Stimulated activated CD4-positive, alpha-beta T cell treated with anti-CD3 and anti-CD28 coated beads, Interleukin-2, amount 100 ng/mL, for 48 hours (primary cell): Measurements from ENCODE around the gene FXYD3.
A peak's percentile ranks its signal among the peaks of the same experiment; 100 is the strongest.
"Not testable (repeated sequence)": the region's sequence is repeated elsewhere in the genome, so short reads cannot be mapped to it uniquely, and the experiment has no call there.

Experiments used
- DNase-seq, 2 donors: peaks; one replicate each; pipeline ENCODE4 v3.0.0-alpha.2; 2020

FXYD3 gene

DNA sequence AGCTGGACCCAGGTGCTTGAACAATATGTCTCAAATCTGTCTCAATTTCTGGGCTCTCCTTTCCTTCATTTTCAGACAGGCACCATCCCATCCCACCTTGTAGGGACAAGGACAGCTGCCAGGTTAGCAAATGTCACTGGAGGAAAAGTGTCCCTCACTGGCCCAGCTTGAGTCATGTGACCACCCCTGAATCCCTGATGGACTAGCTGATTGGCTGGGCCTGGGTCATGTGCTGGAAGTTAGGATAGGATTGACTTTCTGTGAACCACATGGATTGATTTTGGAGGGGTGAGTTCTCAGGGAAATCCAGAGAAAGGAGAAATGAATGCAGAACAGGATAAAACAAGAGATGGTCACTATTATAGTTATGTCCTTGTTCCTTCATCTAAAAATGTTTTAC lies 28.2 kb upstream of the FXYD3 start:
- DNase-seq = no peak

DNA sequence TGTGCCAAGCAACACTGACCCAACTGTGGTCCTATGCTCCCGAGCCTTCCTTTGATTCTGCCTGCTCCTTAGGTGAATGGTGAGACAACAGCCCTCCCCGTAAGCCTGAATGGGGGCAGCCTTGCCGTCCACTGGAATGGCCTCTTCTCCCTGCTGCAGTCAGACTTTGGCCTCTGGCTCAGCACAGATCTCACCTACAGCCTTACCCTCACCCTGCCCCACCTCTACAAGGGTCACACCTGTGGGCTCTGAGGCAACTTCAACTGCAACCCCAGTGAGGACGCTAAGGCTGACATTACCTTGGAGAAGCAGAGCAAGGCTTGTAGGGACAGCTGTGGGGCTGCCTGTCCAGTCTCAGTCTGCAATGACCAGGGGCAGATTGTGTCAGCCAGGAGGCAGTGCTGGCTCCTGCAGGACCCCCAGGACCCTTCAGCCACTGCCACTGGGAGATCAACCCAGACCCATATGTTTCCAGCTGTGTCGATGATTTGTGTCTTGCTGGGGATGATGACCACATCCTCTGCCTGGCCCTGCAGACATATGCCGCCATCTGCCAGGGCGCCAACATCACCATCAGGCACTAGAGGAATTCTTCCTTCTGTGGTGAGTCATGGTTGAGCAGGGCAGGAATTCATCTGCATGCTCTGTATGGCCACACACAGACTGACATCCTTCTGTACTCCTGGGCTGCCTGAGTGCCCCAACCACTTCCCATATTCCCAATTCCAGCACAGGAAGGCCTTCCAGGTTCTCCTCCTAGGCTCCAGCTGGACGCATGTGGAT lies 27.3 kb upstream of the FXYD3 start:
- DNase-seq = no peak

DNA sequence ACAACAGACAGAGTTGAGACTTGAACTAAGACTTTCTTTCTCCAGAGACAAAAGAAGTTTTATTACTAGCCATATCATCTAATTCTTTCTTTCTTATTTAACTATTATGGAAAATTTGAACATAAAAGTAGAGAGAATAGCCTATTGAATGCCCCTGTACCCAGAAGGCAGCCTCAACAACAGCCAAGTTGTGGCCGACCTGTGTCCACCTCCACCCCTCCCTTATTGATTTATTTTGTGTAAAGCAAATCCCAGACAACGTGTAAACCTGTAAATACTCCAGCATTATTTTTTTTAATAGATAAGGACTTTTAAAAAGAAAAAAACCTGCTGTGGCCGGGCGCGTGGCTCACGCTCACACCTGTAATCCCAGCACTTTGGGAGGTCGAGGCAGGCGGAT lies 26.1 kb upstream of the FXYD3 start:
- DNase-seq = no peak

DNA sequence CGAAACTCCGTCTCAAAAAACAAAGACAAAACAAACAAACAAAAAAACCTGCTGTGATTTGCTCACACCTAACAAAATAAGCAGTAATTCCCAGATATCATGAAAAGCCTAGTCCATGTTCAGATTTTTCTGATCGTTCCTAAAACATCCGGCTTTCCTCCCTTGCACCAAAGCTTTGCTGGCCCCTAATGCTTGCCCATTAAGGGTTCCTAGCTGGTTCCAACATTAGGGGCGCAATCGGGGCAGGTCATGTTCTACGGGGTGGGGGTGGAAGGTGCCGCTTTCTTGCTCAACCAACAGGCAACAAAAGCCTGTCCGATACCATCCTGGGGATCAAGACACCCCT lies 25.5 kb upstream of the FXYD3 start:
- DNase-seq = no peak

DNA sequence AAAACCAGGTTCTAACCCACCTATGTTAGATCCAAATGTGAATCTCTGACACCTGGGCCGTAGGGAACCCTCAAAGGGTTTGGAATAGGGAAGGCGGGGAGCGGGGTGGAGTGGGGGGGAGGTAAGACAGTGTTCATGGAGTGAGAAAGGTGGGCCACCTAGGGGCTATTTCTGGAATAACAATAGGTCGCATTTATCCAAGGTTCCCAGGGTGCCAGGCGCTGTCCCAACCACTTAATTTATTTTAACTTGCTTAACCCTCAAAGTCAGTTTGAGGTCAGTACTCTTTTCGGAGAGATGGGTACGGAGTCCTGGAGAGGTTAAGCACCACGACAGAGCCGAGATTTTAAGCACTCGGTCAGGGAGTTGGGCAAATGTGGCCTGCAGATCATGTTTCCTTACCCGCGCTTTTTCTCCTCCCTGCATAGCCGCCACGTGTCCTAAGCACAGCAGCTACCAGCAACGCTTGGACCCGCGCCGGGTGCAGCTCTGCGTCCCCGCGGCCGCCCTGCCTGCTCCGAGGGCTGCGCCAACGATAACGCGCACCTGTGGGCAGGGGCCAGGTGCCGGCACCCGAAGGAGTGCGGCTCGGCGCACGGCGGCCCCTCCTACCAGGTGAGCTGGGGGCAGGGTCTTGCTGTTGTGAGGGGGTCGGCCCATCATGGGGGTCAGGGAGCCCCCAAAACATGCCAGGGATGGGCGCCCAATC lies 25.0 kb upstream of the FXYD3 start:
- peak; percentile 37 to 42 for DNase-seq

DNA sequence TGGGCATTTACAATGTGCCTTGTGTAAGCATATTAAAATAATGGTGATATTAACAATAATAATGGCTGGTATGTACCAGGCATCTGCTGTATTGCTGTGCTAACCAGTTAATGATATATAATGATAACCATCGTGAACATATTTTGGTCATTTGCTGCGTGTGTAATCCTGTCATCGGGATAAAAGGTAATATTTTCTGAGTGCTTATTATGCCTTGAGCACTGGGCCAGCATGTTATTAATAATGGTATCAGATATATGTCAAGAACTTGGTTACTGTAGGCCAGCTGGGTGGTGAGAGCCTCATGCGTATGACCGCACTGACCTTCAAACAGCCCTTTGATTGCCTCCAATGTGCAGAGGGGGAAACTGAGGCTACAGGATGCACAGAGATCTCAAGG lies 22.2 kb upstream of the FXYD3 start:
- DNase-seq = no peak

DNA sequence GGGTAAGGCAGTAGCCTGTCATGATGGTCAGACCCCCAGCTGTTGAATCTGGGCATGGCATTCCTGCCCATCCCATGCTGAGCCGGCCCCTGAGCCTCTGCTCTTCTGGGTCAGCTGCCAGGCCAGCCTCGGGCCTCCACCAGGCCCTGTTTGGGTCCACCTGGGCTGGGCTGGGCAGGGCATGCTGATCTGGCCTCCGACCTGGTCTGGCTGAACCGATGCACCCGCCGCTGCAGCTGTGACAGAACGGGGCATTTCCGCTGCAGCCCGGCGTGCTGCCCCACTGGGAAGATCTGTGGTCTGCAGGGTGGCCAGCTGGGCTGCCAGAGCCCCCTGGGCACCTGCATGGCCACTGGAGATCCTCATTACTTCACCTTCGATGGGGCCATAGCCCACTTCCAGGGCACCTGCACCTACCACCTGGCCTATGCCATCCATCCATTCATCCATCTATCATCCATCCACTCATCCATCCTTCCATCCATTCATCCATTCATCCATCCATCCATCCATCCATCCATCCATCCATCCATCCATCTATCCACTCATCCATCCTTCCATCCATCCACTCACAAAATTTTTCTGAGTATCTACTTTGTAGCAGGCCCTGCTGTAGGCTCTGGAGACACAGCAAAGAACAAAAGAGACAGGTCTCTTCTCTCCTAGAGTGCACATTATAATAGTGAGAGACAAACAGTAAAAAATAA lies 21.5 kb upstream of the FXYD3 start:
- DNase-seq = no peak

DNA sequence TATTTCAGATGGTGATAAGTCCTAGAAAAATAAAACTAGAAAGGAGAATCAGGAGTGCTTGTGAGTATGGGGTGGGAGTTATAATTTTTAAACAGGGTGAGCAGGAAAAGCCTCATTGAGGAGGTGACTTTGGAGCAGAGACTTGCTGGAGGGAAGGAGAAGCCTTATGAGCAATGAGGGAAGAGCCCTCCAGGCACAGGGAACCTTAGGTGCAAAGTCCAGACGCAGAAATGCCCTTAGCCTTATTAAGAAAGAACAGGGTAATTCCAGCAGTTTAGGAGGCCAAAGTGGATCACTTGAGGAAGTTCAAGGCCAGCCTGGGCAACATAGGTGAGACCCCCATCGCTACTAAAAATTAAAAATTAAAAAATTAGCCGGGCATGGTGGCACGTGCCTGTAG lies 21.0 kb upstream of the FXYD3 start:
- no peak for DNase-seq

DNA sequence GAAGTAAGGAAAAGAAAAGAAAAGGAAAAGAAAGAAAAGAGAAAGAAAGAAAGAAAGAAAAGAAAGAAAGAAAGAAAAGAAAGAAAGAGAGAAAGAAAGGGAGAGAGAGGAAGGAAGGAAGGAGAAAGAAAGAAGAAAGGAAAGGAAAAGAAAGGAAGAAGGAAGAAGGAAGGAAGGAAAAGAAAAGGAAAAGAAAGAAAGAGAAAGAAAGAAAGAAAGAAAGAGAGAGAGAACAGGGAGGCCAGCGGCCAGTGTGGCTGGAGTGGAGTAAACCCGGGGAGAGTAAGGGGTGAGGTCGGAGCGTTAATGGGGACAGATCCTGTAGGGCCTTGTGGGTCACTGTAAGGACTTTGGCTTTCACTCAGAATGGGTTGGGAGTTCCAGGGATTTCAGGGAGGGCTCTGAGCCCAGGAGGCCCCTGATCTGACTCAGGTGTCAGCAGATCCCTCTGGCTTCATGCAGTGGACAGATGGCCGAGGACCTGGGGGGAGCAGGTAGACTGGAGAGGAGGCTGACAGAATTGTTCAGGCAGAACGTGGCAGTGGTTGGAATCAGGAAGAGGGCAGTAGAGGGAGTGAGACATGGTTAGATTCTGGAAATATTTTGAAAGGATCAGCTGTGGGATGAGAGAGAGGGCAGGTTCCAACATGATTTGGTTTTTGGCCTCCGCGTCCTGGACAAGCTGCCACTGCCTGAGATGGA lies 19.8 kb upstream of the FXYD3 start:
- no peak for DNase-seq

DNA sequence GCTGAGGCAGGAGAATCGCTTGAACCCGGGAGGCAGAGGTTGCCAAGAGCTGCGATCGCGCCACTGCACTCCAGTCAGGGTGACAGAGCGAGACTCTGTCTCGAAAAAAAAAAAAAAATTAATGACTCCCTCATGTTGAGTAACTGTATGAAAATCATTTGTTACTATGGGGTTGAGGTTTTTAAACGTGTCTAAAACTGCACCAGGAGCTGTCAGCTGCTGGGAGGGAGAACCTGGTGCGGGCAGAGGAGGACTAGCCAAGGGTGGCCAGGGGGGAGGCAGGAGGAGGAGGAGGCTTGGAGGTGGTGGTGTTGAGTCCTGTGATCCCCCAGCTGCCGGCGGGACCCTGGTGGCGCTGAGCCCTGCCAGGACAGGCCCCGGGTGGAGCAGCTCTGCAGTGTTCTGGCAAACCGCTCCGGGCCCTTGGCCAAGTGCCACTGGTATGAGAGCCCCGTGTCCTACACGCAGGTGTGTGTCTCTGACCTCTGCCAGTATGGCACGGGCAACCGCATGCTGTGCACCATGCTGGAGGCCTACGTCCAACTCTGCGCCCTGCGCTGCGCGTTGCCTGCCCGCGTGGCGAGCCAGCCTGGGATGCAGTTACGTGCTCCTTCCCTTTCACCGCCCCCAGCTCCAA lies 17.1 kb upstream of the FXYD3 start:
- DNase-seq = no peak

DNA sequence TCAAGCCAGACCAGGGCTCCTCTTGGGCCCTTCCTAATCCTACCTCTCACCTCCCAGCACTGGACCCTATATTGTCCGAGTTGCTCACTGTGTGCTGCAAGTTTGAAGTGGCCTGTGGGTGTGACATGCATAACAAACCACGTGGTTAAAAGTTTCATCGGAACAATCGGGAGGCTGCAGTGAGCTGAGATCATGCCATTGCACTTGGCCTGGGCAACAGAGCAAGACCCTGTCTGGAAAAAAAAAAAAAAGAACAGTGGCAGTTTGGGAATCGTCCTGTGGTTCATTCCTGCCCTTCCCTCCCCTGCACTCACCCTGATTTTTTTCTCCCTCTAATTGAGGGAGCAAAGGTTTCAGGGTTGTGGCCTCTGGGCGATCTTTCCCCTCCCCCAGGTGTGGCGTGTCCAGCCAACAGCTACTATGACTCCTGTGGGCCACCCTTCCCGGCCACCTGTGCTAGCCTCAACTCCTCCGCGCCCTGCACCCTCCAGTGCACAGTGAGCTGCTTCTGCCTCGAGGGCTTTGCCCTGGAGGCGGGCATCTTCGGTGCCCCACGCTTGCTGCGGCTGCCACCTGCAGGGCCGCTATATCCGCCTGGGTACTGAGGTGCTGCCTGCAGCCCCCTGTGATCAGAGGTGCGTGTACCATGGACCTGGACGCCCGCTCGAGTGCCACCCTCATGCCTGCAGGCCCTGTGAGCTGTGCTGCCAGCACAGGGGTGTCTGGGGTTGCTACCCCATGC lies 16.3 kb upstream of the FXYD3 start:
- no peak for DNase-seq

DNA sequence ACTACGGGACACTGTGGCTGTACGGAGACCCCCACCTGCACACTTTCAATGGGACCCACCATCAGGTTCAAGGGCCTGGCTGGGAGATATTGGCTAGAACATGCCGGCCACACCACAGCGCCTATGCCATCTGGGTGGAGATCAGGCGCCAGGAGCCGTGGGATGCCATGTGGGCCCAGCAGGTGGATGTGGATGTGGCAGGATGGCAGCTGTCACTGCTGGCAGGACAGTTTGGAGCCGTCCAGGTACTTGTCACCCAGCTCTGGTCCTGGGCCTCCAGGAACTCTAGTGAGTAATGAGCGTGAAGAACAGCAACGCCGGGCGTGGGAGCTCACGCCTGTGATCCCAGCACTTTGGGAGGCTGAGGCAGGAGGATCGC lies 15.7 kb upstream of the FXYD3 start:
- no peak for DNase-seq

DNA sequence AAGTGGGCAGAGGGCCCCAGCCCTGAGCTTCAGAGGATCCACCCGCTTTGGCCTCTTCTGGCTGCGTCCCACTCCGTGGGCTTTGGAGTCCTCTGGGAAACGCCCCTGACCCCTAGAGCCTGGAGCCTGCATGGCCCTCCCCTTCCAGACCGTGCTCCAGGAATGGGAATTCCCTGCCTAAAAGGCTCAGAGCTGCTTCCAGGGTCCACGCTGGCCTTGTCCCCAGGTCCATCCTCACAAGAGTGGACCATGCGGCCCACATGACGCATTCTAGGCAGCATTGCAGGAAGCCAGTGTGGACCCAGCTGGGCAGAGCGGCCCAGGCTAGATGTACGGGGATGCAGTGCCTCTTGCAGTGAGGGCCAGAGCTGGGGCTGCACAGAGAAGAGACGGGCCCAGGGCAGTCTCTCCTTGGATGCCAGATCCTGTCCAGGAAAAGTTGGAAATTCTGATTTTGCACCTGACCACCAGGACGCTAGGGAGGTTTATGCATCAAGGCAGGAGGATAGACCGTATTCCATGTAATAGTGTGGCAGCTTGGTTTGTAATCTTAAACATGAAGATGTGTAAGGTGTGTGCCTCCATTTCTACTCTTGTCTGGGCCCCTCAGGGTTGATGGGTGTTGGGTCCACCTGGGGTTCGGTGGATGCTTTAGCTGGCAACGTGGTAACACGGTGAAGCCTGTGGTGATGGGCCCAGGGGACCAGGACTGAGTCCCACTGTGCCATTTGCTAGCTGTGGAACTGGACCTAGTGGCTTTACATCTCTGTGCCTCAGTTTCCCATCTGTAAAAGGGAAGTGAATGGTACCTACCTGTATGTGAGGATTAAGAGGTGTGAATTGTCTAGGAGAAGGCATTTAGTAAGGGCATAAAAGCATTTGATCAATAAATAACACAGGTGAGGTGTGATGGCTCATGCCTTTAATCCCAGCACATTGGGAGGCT lies 14.8 kb upstream of the FXYD3 start:
- no peak for DNase-seq

DNA sequence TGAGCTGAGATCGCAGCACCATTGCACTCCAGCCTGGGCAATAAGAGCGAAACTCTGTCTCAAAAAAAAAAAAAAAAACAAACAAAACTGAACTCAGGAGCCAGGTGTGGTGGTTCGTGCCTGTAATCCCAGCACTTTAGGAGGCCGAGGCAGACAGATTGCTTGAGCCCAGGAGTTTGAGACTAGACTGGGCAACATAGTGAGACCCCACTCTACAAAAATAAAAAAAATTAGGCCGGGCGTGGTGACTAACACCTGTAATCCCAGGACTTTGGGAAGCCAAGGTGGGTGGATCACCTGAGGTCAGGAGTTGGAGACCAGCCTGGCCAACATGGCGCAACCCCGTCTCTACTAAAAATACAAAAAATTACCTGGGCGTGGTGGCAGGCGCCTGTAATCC lies 13.7 kb upstream of the FXYD3 start:
- DNase-seq = not testable (repeated sequence)

DNA sequence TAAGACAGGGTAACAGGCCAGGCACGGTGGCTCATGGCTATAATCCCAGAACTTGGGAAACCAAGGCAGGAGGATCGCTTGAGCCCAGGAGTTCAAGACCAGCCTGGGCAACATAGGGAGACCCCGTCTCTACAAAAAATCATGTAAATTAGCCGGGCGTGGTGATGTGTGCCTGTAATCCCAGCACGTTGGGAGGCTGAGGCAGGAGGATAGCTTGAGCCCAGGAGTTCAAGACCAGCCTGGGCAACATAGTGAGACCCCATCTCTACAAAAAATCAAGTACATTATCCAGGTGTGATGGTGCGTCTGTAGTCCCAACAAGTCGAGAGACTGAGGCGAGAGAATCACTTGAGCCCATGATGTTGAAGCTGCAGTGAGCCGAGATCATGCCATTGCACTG lies 12.0 kb upstream of the FXYD3 start:
- not testable (repeated sequence) for DNase-seq

DNA sequence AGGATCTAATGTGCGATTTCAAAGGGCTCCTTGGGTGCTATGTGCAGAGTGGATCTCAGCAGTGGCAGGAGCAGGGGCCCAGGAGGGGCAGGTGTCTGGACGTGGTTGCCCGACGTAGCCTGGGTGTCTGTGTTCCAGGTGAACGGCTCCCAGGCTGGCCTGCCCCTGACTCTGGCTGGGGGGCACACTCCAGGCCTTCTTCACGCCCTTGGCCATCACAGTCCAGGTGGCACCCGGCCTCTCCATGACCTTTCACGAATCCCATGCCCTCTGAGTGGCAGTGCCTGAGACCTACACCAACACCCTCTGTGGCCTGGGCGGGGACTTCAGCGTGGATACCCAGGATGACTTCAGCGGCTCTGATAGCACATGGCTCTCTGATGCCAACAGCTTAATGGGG lies 11.3 kb upstream of the FXYD3 start:
- DNase-seq = no peak

DNA sequence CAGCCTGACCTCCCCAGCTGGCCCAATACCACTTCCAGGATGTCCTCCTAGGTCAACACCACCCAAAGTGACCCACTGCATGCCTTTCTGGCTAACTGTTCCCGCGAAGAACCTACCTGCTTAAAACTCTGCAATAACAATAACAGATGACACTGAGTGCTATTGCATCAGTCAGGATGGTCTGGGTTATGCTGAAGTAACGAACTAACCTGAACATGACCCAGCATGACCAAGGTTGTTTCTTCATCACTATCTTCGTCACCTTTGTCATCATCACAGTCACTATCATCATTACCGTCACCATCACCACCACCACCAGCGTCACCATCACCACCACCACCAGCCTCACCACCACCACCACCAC lies 10.6 kb upstream of the FXYD3 start:
- no peak for DNase-seq

DNA sequence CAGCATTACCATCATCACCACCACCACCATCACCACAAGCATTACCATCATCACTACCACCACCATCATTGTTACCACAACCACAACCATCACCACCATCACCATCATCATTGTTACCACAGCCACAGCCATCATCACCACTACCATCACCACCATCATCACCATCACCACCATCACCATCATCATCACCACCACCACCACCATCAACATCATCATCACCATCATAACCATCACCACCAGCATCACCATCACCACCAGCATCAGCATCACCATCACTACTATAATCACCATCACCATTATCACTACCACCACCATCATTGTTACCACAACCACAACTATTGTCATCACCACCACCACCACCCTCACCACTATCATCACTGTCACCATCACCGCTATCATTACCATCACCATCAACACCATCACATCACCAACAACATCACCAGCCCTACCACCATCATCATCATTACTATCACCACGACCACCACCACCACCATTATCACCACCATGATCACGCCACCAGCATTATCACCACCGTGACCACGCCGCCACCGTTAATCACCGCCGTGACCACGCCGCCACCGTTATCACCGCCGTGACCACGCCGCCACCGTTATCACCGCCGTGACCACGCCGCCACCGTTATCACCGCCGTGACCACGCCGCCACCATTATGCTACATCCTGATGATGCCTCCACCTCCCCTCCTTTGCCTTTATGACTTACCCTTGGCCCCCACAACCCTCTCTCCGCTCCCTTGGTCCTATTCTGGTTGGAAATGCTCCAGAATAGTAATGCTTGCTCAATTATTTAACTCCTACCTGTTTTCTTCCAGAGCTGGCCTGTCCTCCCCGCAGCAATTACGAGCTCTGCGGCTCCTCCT lies 10.0 kb upstream of the FXYD3 start:
- no peak for DNase-seq

DNA sequence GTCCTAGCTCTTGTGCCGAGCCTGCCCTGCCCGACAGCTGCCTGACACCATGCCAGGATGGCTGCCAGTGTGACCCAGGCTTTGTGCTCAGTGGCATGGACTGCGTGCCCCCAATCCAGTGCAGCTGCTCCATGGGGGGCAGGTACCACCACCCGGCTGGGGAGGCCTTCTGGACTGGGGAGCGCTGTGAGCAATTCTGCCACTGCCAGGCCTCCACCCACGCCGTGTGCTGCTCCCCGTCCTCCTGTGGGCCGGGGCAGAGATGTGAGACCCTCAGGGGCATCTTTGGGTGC lies 9.4 kb upstream of the FXYD3 start:
- DNase-seq = no peak

DNA sequence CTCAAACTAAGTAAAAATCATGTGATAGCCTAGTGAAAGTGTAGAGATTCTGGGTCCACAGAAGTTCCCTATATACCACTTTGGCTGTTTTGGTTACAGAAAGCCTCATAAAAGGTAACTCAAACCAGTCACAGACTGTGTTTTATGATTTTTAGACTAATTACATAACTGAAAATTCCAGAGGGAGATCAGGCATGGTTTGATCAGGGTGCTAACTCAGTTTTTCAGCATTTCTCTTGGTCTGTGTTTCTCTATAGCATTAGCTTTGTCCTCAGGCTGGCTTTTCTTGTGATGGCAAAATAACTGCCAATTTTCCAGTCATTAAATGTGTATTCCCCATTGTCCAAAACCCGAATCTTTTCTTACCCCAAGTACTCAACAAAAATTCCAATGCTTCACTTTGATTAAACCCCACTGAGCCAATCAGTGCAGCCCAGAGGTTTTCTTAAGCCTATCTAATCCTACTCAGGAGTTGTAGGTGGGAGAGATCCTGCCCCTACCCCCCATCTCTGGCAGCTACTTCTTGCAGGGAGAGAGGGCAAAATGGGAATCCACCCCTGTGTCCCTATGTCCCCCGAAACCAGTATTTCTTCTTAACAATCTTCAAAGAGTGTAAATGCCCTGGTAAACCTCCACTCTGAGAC lies 8.6 kb upstream of the FXYD3 start:
- DNase-seq = no peak
